ENCODE results near the gene ACSM6. TPM values are rescaled to one million over a fixed set of nuclear protein-coding genes. Genes with fewer than 3 reads are reported as not detected.

Gene ACSM6
- total and polyA plus RNA-seq, 2 experiments from 2014 or later = 0.10 TPM; not detected in 1

- peaks cover 2% of the 10 kb centered on the region for H3K79me2 ChIP-seq
- no peaks in the 10 kb centered on the region for H3K27me3 ChIP-seq
- no peak overlapping the region for H3K27ac ChIP-seq
- H2AFZ ChIP-seq = no peak overlapping the region
- no peaks in the 10 kb centered on the region for H3K9me2 ChIP-seq (replicated peaks; ENCODE audit: insufficient read depth)
- no peaks in the 10 kb centered on the region for H3K9me3 ChIP-seq (ENCODE audit: low read depth)
- no peaks in the 10 kb centered on the region for H3K4me1 ChIP-seq (ENCODE audit: insufficient read depth)
- DNase-seq (ENCODE audit: low spot score) = no peak
- H3K4me2 ChIP-seq = no peak overlapping the region
- no peaks in the 10 kb centered on the region for H4K20me1 ChIP-seq (ENCODE audit: insufficient read depth, poor library complexity, severe bottlenecking)
- no peaks in the 10 kb centered on the region for H3K36me3 ChIP-seq (replicated peaks; ENCODE audit: insufficient read depth, low read depth)
- TF ChIP-seq EZH2 (IDR thresholded peaks at IDR 0.05; ENCODE audit: borderline replicate concordance) (no peak), EZH2phosphoT487 (IDR thresholded peaks at IDR 0.05; ENCODE audit: low read depth, severe bottlenecking, unreplicated experiment) (no peak)
- TF ChIP-seq, protein P1, sequence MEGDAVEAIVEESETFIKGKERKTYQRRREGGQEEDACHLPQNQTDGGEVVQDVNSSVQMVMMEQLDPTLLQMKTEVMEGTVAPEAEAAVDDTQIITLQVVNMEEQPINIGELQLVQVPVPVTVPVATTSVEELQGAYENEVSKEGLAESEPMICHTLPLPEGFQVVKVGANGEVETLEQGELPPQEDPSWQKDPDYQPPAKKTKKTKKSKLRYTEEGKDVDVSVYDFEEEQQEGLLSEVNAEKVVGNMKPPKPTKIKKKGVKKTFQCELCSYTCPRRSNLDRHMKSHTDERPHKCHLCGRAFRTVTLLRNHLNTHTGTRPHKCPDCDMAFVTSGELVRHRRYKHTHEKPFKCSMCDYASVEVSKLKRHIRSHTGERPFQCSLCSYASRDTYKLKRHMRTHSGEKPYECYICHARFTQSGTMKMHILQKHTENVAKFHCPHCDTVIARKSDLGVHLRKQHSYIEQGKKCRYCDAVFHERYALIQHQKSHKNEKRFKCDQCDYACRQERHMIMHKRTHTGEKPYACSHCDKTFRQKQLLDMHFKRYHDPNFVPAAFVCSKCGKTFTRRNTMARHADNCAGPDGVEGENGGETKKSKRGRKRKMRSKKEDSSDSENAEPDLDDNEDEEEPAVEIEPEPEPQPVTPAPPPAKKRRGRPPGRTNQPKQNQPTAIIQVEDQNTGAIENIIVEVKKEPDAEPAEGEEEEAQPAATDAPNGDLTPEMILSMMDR (IDR thresholded peaks at IDR 0.05; ENCODE audit: poor library complexity) = no peak
- 77% methylated on average over 4 of the region's 4 CpGs for WGBS (ENCODE audit: low lambda C conversion rate, missing lambda C conversion rate)
- H3K4me3 ChIP-seq = no peak overlapping the region
Measured at GRCh38 chr10:95241533-95241932, 47.5 kb downstream of the ACSM6 start.

- Histone ChIP-seq H3K36me3 (replicated peaks; ENCODE audit: insufficient read depth, low read depth) (no peaks in the 10 kb centered on the region), H2AFZ (no peak overlapping the region), H3K4me2 (no peak overlapping the region), H3K4me3 (no peak overlapping the region), H3K79me2 (peaks cover 2% of the 10 kb centered on the region), H3K9me2 (replicated peaks; ENCODE audit: insufficient read depth) (no peaks in the 10 kb centered on the region), H3K9me3 (ENCODE audit: low read depth) (no peaks in the 10 kb centered on the region), H3K4me1 (ENCODE audit: insufficient read depth) (peaks cover 9% of the 10 kb centered on the region), H3K27ac (no peak overlapping the region), H3K27me3 (no peaks in the 10 kb centered on the region), H4K20me1 (ENCODE audit: insufficient read depth, poor library complexity, severe bottlenecking) (no peaks in the 10 kb centered on the region)
- WGBS (ENCODE audit: low lambda C conversion rate, missing lambda C conversion rate) = 82% methylated on average over 8 of the region's 8 CpGs
- no peak for TF ChIP-seq EZH2phosphoT487 (IDR thresholded peaks at IDR 0.05; ENCODE audit: low read depth, severe bottlenecking, unreplicated experiment)
- no peak for TF ChIP-seq EZH2 (IDR thresholded peaks at IDR 0.05; ENCODE audit: borderline replicate concordance)
- TF ChIP-seq, protein P1 (IDR thresholded peaks at IDR 0.05; ENCODE audit: poor library complexity) = peak; percentile 59
- peak; percentile 65 for DNase-seq (ENCODE audit: low spot score)
Measured at GRCh38 chr10:95242581-95243317, 48.7 kb downstream of the ACSM6 start.

- Histone ChIP-seq H2AFZ (no peak overlapping the region), H3K9me2 (replicated peaks; ENCODE audit: insufficient read depth) (no peaks in the 10 kb centered on the region), H3K4me2 (no peak overlapping the region), H4K20me1 (ENCODE audit: insufficient read depth, poor library complexity, severe bottlenecking) (no peaks in the 10 kb centered on the region), H3K4me1 (ENCODE audit: insufficient read depth) (peaks cover 14% of the 10 kb centered on the region), H3K36me3 (replicated peaks; ENCODE audit: insufficient read depth, low read depth) (no peaks in the 10 kb centered on the region), H3K9me3 (ENCODE audit: low read depth) (no peaks in the 10 kb centered on the region), H3K4me3 (no peak overlapping the region), H3K27ac (no peak overlapping the region), H3K79me2 (peaks cover 2% of the 10 kb centered on the region), H3K27me3 (no peaks in the 10 kb centered on the region)
- 72% methylated on average over 3 of the region's 3 CpGs for WGBS (ENCODE audit: low lambda C conversion rate, missing lambda C conversion rate)
- TF ChIP-seq EZH2phosphoT487 (IDR thresholded peaks at IDR 0.05; ENCODE audit: low read depth, severe bottlenecking, unreplicated experiment) (no peak), EZH2 (IDR thresholded peaks at IDR 0.05; ENCODE audit: borderline replicate concordance) (no peak)
- TF ChIP-seq, protein P1 (IDR thresholded peaks at IDR 0.05; ENCODE audit: poor library complexity) = no peak
- no peak for DNase-seq (ENCODE audit: low spot score)
Measured at GRCh38 chr10:95243318-95243617, 49.2 kb downstream of the ACSM6 start.

All from hepatocyte (in vitro differentiated cells).